ENCODE measurements around the gene GPC1. TPM values are rescaled to one million over a fixed set of nuclear protein-coding genes. Genes with fewer than 3 reads are reported as not detected.

GPC1 gene
- total RNA-seq, 2 experiments from 2014 or later, result 5.8 to 7.9 TPM

GRCh38 chr2:240412975-240413812 is 22.3 kb upstream of the GPC1 start:
- H3K4me1 Mint-ChIP-seq, result no peaks in the 10 kb centered on the region
- no peaks in the 10 kb centered on the region for H3K36me3 Mint-ChIP-seq (ENCODE audit: low read depth)
- no peak overlapping the region for H3K4me3 Mint-ChIP-seq
- POLR2A ChIA-PET, result no interaction called here
- peaks cover under 1% of the 10 kb centered on the region for H3K9me3 Mint-ChIP-seq
- H3K27ac Mint-ChIP-seq, result no peak overlapping the region
- H3K27me3 Mint-ChIP-seq, result peaks cover 14% of the 10 kb centered on the region
- CTCF ChIA-PET, result no interaction called here
- no peak for DNase-seq

GRCh38 chr2:240413813-240414429 is 21.5 kb upstream of the GPC1 start:
- no peak for DNase-seq
- CTCF ChIA-PET, result no interaction called here
- Mint-ChIP-seq H3K27ac (no peak overlapping the region), H3K9me3 (peaks cover 5% of the 10 kb centered on the region), H3K27me3 (peaks cover 14% of the 10 kb centered on the region), H3K4me1 (no peaks in the 10 kb centered on the region), H3K36me3 (ENCODE audit: low read depth) (no peaks in the 10 kb centered on the region), H3K4me3 (no peak overlapping the region)
- POLR2A ChIA-PET, result no interaction called here

- H3K36me3 Mint-ChIP-seq (ENCODE audit: low read depth), result peaks cover 3% of the 10 kb centered on the region
- H3K27me3 Mint-ChIP-seq, result peaks cover 4% of the 10 kb centered on the region
- H3K4me1 Mint-ChIP-seq, result no peaks in the 10 kb centered on the region
- no peak for DNase-seq
- no peak overlapping the region for H3K27ac Mint-ChIP-seq
- ChIA-PET CTCF (no interaction called here), POLR2A (no interaction called here)
- no peak overlapping the region for H3K4me3 Mint-ChIP-seq
- H3K9me3 Mint-ChIP-seq, result peaks cover 13% of the 10 kb centered on the region
Measured at GRCh38 chr2:240416821-240417220, 18.6 kb upstream of the GPC1 start.

GRCh38 chr2:240418311-240418710 is 17.2 kb upstream of the GPC1 start:
- Mint-ChIP-seq H3K27me3 (peaks cover 4% of the 10 kb centered on the region), H3K27ac (no peak overlapping the region), H3K4me1 (no peaks in the 10 kb centered on the region), H3K4me3 (no peak overlapping the region), H3K9me3 (peaks cover 13% of the 10 kb centered on the region), H3K36me3 (ENCODE audit: low read depth) (peaks cover 3% of the 10 kb centered on the region)
- no peak for DNase-seq
- CTCF ChIA-PET, result no interaction called here
- POLR2A ChIA-PET, result no interaction called here

GRCh38 chr2:240419271-240419670 is 16.2 kb upstream of the GPC1 start:
- Mint-ChIP-seq H3K36me3 (ENCODE audit: low read depth) (peaks cover 3% of the 10 kb centered on the region), H3K4me3 (no peak overlapping the region), H3K9me3 (peaks cover 13% of the 10 kb centered on the region), H3K4me1 (no peaks in the 10 kb centered on the region), H3K27ac (no peak overlapping the region), H3K27me3 (peaks cover 4% of the 10 kb centered on the region)
- CTCF ChIA-PET, result no interaction called here
- POLR2A ChIA-PET, result no interaction called here
- DNase-seq, result no peak

- no peak overlapping the region for H3K4me3 Mint-ChIP-seq
- no peak overlapping the region for H3K27ac Mint-ChIP-seq
- no peaks in the 10 kb centered on the region for H3K4me1 Mint-ChIP-seq
- no peak for DNase-seq
- ChIA-PET POLR2A (no interaction called here), CTCF (no interaction called here)
- peaks cover 13% of the 10 kb centered on the region for H3K9me3 Mint-ChIP-seq
- peaks cover 3% of the 10 kb centered on the region for H3K36me3 Mint-ChIP-seq (ENCODE audit: low read depth)
- H3K27me3 Mint-ChIP-seq, result peaks cover 4% of the 10 kb centered on the region
Measured at GRCh38 chr2:240419723-240420122, 15.7 kb upstream of the GPC1 start.

- no peak for DNase-seq
- Mint-ChIP-seq H3K36me3 (ENCODE audit: low read depth) (peaks cover 3% of the 10 kb centered on the region), H3K9me3 (peaks cover 13% of the 10 kb centered on the region), H3K4me1 (no peaks in the 10 kb centered on the region), H3K4me3 (no peak overlapping the region), H3K27me3 (peaks cover 4% of the 10 kb centered on the region), H3K27ac (no peak overlapping the region)
- ChIA-PET POLR2A (no interaction called here), CTCF (no interaction called here)
Measured at GRCh38 chr2:240420206-240421104, 15.0 kb upstream of the GPC1 start.

- CTCF ChIA-PET, result no interaction called here
- no peak for DNase-seq
- POLR2A ChIA-PET, result no interaction called here
- Mint-ChIP-seq H3K27me3 (peaks cover 9% of the 10 kb centered on the region), H3K27ac (no peak overlapping the region), H3K4me3 (no peak overlapping the region), H3K4me1 (peaks cover 2% of the 10 kb centered on the region), H3K9me3 (peaks cover 13% of the 10 kb centered on the region), H3K36me3 (ENCODE audit: low read depth) (peaks cover 6% of the 10 kb centered on the region)
Measured at GRCh38 chr2:240421381-240421780, 14.1 kb upstream of the GPC1 start.

- H3K36me3 Mint-ChIP-seq (ENCODE audit: low read depth), result peaks cover 12% of the 10 kb centered on the region
- POLR2A ChIA-PET, result no interaction called here
- H3K27ac Mint-ChIP-seq, result no peak overlapping the region
Measured at GRCh38 chr2:240422658-240423329, 12.7 kb upstream of the GPC1 start.

GRCh38 chr2:240423788-240424191 is 11.7 kb upstream of the GPC1 start:
- CTCF ChIA-PET, result interaction anchor here (1.6 kb wide), 1 partner anchor 90 kb away, joined by 3 read pairs; no protein-coding TSS in a partner anchor
- Mint-ChIP-seq H3K36me3 (ENCODE audit: low read depth) (peaks cover 12% of the 10 kb centered on the region), H3K9me3 (peaks cover 16% of the 10 kb centered on the region), H3K27me3 (peaks cover 25% of the 10 kb centered on the region), H3K27ac (no peak overlapping the region), H3K4me3 (no peak overlapping the region), H3K4me1 (peaks cover 26% of the 10 kb centered on the region)
- POLR2A ChIA-PET, result interaction anchor here (1.1 kb wide), 1 partner anchor 12 kb away, joined by 3 read pairs; no protein-coding TSS in a partner anchor
- DNase-seq, result no peak

More at GRCh38 chr2:240422658-240423329, 12.7 kb upstream of the GPC1 start:
- CTCF ChIA-PET, result no interaction called here
- peaks cover 16% of the 10 kb centered on the region for H3K4me1 Mint-ChIP-seq
- peaks cover 15% of the 10 kb centered on the region for H3K27me3 Mint-ChIP-seq
- no peak for DNase-seq
- H3K4me3 Mint-ChIP-seq, result no peak overlapping the region
- peaks cover 16% of the 10 kb centered on the region for H3K9me3 Mint-ChIP-seq

GRCh38 chr2:240424341-240425235 is 10.9 kb upstream of the GPC1 start:
- ChIA-PET POLR2A (interaction anchor here (1.1 kb wide), 1 partner anchor 12 kb away, joined by 3 read pairs; no protein-coding TSS in a partner anchor), CTCF (interaction anchor here (1.6 kb wide), 1 partner anchor 89 kb away, joined by 3 read pairs; no protein-coding TSS in a partner anchor)
- H3K27ac Mint-ChIP-seq, result no peak overlapping the region
- H3K27me3 Mint-ChIP-seq, result peaks cover 28% of the 10 kb centered on the region
- H3K9me3 Mint-ChIP-seq, result peaks cover 16% of the 10 kb centered on the region
- H3K4me3 Mint-ChIP-seq, result no peak overlapping the region
- DNase-seq, result no peak
- peaks cover 27% of the 10 kb centered on the region for H3K4me1 Mint-ChIP-seq
- H3K36me3 Mint-ChIP-seq (ENCODE audit: low read depth), result peaks cover 11% of the 10 kb centered on the region

- CTCF ChIA-PET, result no interaction called here
- no peak for DNase-seq
- POLR2A ChIA-PET, result no interaction called here
Measured at GRCh38 chr2:240425236-240425615, 10.2 kb upstream of the GPC1 start.

More at GRCh38 chr2:240425236-240425615, 10.2 kb upstream of the GPC1 start:
- H3K36me3 Mint-ChIP-seq (ENCODE audit: low read depth), result peaks cover 9% of the 10 kb centered on the region
- peaks cover 27% of the 10 kb centered on the region for H3K4me1 Mint-ChIP-seq
- H3K27ac Mint-ChIP-seq, result no peak overlapping the region
- peaks cover 13% of the 10 kb centered on the region for H3K9me3 Mint-ChIP-seq
- no peak overlapping the region for H3K4me3 Mint-ChIP-seq
- peaks cover 28% of the 10 kb centered on the region for H3K27me3 Mint-ChIP-seq

Data from activated CD4-positive, alpha-beta memory T cell treated with anti-CD3 and anti-CD28 coated beads, Interleukin-2, amount 10 ng/mL, durations not matched to agents 7 days and 5 days (primary cell).